Stimulated activated CD4-positive, alpha-beta T cell treated with anti-CD3 and anti-CD28 coated beads, Interleukin-4, amount 100 ng/mL, for 24 hours (primary cell): ENCODE data around the gene CUBN.

Experiments used
- DNase-seq: peaks from one replicate; pipeline ENCODE4 v3.0.0-alpha.2; 2020

The CUBN gene

GRCh38 chr10:16944402-16944801 lies 185.2 kb downstream of the CUBN start:
- no peak for DNase-seq

- DNase-seq, result no peak
Measured at GRCh38 chr10:16943295-16944285, 186.0 kb downstream of the CUBN start.

- no peak for DNase-seq
Measured at GRCh38 chr10:16942381-16943078, 187.1 kb downstream of the CUBN start.

- DNase-seq, result no peak
Measured at GRCh38 chr10:16941870-16942269, 187.7 kb downstream of the CUBN start.

- no peak for DNase-seq
Measured at GRCh38 chr10:16941067-16941466, 188.5 kb downstream of the CUBN start.

- DNase-seq, result no peak
Measured at GRCh38 chr10:16938952-16939351, 190.7 kb downstream of the CUBN start.

- no peak for DNase-seq
Measured at GRCh38 chr10:16934461-16934860, 195.2 kb downstream of the CUBN start.

GRCh38 chr10:16933783-16934182 lies 195.8 kb downstream of the CUBN start:
- no peak for DNase-seq

- no peak for DNase-seq
Measured at GRCh38 chr10:16931930-16932329, 197.7 kb downstream of the CUBN start.

GRCh38 chr10:16930540-16930939 lies 199.1 kb downstream of the CUBN start:
- no peak for DNase-seq

GRCh38 chr10:16929069-16929468 lies 200.5 kb downstream of the CUBN start:
- DNase-seq, result no peak

- no peak for DNase-seq
Measured at GRCh38 chr10:16927546-16927945, 202.1 kb downstream of the CUBN start.

- no peak for DNase-seq
Measured at GRCh38 chr10:16923726-16924125, 205.9 kb downstream of the CUBN start.

GRCh38 chr10:16923309-16923708 lies 206.3 kb downstream of the CUBN start:
- no peak for DNase-seq

GRCh38 chr10:16919121-16919982 lies 210.3 kb downstream of the CUBN start:
- no peak for DNase-seq

GRCh38 chr10:16916496-16916895 lies 213.1 kb downstream of the CUBN start:
- DNase-seq, result no peak

- no peak for DNase-seq
Measured at GRCh38 chr10:16915300-16915699, 214.3 kb downstream of the CUBN start.

GRCh38 chr10:16913266-16913665 lies 216.3 kb downstream of the CUBN start:
- no peak for DNase-seq

- no peak for DNase-seq
Measured at GRCh38 chr10:16910793-16911164, 218.8 kb downstream of the CUBN start.

- DNase-seq, result no peak
Measured at GRCh38 chr10:16909961-16910792, 219.4 kb downstream of the CUBN start.

- DNase-seq, result no peak
Measured at GRCh38 chr10:16909271-16909767, 220.3 kb downstream of the CUBN start.

GRCh38 chr10:16907687-16908086 lies 221.9 kb downstream of the CUBN start:
- DNase-seq, result no peak
